Hepatocyte (in vitro differentiated cells): ENCODE results near the gene ABI1. TPM values are rescaled to one million over a fixed set of nuclear protein-coding genes. Genes with fewer than 3 reads are reported as not detected.

ENCODE experiments used
- DNase-seq: peaks from one replicate; pipeline ENCODE4 v3.0.0-alpha.2; 2016; ENCODE audit warnings: low spot score
- H2AFZ ChIP-seq: fragments of 200-600 bp; sonication (generic); 2 replicates; pipeline ENCODE4 v1.6.0; 2016; ENCODE audit warnings: antibody characterized with exemption, mild to moderate bottlenecking
- H3K27ac ChIP-seq: fragments of 200-600 bp; sonication (generic); 2 replicates; pipeline ENCODE4 v1.5.1; 2016; ENCODE audit warnings: mild to moderate bottlenecking
- H3K27me3 ChIP-seq: fragments of 200-600 bp; sonication (generic); 2 replicates; pipeline ENCODE4 v1.6.1; 2016
- H3K36me3 ChIP-seq: fragments of 200-600 bp; sonication (generic); replicated peaks from 2 replicates; pipeline ENCODE4 v1.5.1; 2016; ENCODE audit warnings: low read depth; ENCODE audit not compliant: insufficient read depth
- H3K4me1 ChIP-seq: fragments of 200-600 bp; sonication (generic); 2 replicates; pipeline ENCODE4 v1.5.1; 2016; ENCODE audit warnings: mild to moderate bottlenecking, moderate library complexity; ENCODE audit not compliant: insufficient read depth
- H3K4me2 ChIP-seq: fragments of 200-600 bp; sonication (generic); 2 replicates; pipeline ENCODE4 v1.6.0; 2016
- H3K4me3 ChIP-seq: fragments of 200-600 bp; sonication (generic); 2 replicates; pipeline ENCODE4 v1.5.1; 2016; ENCODE audit warnings: mild to moderate bottlenecking
- H3K79me2 ChIP-seq: fragments of 200-600 bp; sonication (generic); 2 replicates; pipeline ENCODE4 v1.6.0; 2017; ENCODE audit warnings: mild to moderate bottlenecking
- H3K9me2 ChIP-seq: fragments of 200-600 bp; sonication (generic); replicated peaks from 2 replicates; pipeline ENCODE4 v1.6.0; 2017; ENCODE audit warnings: mild to moderate bottlenecking; ENCODE audit not compliant: insufficient read depth
- H3K9me3 ChIP-seq: fragments of 200-600 bp; sonication (generic); 2 replicates; pipeline ENCODE4 v1.5.1; 2016; ENCODE audit warnings: low read depth, mild to moderate bottlenecking
- H4K20me1 ChIP-seq: fragments of 200-600 bp; sonication (generic); 2 replicates; pipeline ENCODE4 v1.6.0; 2016; ENCODE audit warnings: mild to moderate bottlenecking; ENCODE audit not compliant: insufficient read depth, poor library complexity, severe bottlenecking
- EZH2 ChIP-seq: fragments of 200-600 bp; sonication (generic); IDR thresholded peaks from 2 replicates; pipeline ENCODE4 v1.6.1; 2016; ENCODE audit warnings: antibody characterized with exemption, mild to moderate bottlenecking, borderline replicate concordance
- EZH2phosphoT487 ChIP-seq: fragments of 200-600 bp; sonication (generic); IDR thresholded peaks from one replicate; pipeline ENCODE4 v1.6.1; 2018; ENCODE audit warnings: antibody characterized with exemption, mild to moderate bottlenecking, low read depth, moderate library complexity; ENCODE audit not compliant: unreplicated experiment, severe bottlenecking
- WGBS: methylation state at CpG from one replicate; pipeline ENCODE4 v1.1.6; 2016; ENCODE audit warnings: low lambda C conversion rate; ENCODE audit errors: missing lambda C conversion rate; 5-methylcytosine and 5-hydroxymethylcytosine counted together
- polyA plus RNA-seq: library from polyadenylated mRNA; unstranded; fragments of >200 nt; fragmentation: Nextera tagmentation; extraction: Ambion mirVana; gene quantifications from 2 replicates; pipeline ENCODE4 v1.2.1, GENCODE V29; 2016
- small RNA-seq: library from RNA; depleted of rRNA; stranded (forward); fragments of <200 nt; gene quantifications from one replicate; pipeline ENCODE3, GENCODE V24; 2014
- total RNA-seq: library from RNA; depleted of rRNA; stranded (reverse); fragments of >200 nt; gene quantifications from 2 replicates; pipeline ENCODE4 v1.2.3, GENCODE V29; 2014
- TF ChIP-seq, protein P1 (sequence below): fragments of 200-600 bp; sonication (generic); IDR thresholded peaks from 2 replicates; pipeline ENCODE4 v1.5.1; 2016; ENCODE audit warnings: antibody characterized with exemption, mild to moderate bottlenecking; ENCODE audit not compliant: poor library complexity

The ABI1 gene
- total and polyA plus RNA-seq, 2 experiments from 2014 or later, result 30.5 to 46.1 TPM

DNA sequence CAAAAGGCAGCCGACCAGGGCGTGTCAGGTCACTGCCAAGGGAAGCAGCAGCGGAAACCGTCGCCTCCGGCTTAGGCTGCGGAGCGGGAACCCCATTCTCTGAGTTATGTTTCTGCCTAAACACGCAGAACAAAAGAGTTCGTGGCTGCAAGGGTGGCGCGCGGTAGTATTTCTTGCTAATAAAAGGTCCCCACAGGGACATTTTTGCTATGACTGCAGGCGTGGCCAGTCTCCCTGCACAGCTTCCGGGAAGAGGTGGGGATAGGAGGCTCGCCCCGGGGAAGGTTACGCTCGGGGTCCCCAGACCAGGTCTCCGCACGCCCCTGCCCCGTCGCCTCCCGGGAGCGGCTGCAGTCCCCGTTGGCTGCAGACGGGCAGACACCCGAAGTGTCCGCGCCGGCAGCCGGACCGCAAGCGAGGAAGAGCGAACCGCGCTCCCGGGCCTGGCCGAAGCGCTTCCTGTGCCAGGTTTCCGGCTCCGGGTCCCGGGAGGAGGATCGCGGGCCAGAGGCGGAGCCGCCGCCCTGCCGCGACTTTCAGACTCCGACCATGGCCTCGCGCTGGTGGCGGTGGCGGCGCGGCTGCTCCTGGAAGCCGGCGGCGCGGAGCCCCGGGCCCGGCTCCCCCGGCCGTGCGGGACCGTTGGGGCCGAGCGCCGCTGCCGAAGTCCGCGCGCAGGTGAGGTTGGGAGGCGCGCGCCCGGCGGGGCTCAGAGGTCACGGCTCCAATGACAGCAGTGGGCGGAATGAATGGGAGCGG lies 163.4 kb downstream of the ABI1 start, which contains the start of gene PDSS1:
PDSS1 (plus strand) TSS at position 539 of the 759 bp plus-strand sequence; CDS start at position 550, 11 bp downstream.
- Histone ChIP-seq H3K36me3 (no peaks in the 10 kb centered on the region), H3K27me3 (no peaks in the 10 kb centered on the region), H3K4me1 (peaks cover 13% of the 10 kb centered on the region), H3K9me3 (no peaks in the 10 kb centered on the region), H2AFZ (peak within 1 kb of the TSS; percentile 99), H4K20me1 (no peaks in the 10 kb centered on the region), H3K9me2 (no peaks in the 10 kb centered on the region), H3K4me3 (peak within 1 kb of the TSS; percentile 96), H3K79me2 (peaks cover 44% of the 10 kb centered on the region), H3K27ac (peak within 1 kb of the TSS; percentile 96), H3K4me2 (peak within 1 kb of the TSS; percentile 98)
- DNase-seq, result peak; percentile 81
- TF ChIP-seq, protein P1, sequence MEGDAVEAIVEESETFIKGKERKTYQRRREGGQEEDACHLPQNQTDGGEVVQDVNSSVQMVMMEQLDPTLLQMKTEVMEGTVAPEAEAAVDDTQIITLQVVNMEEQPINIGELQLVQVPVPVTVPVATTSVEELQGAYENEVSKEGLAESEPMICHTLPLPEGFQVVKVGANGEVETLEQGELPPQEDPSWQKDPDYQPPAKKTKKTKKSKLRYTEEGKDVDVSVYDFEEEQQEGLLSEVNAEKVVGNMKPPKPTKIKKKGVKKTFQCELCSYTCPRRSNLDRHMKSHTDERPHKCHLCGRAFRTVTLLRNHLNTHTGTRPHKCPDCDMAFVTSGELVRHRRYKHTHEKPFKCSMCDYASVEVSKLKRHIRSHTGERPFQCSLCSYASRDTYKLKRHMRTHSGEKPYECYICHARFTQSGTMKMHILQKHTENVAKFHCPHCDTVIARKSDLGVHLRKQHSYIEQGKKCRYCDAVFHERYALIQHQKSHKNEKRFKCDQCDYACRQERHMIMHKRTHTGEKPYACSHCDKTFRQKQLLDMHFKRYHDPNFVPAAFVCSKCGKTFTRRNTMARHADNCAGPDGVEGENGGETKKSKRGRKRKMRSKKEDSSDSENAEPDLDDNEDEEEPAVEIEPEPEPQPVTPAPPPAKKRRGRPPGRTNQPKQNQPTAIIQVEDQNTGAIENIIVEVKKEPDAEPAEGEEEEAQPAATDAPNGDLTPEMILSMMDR, result no peak
- no peak for TF ChIP-seq EZH2
- TF ChIP-seq EZH2phosphoT487, result no peak
- under 1% methylated on average over 76 of the region's 82 CpGs for WGBS

DNA sequence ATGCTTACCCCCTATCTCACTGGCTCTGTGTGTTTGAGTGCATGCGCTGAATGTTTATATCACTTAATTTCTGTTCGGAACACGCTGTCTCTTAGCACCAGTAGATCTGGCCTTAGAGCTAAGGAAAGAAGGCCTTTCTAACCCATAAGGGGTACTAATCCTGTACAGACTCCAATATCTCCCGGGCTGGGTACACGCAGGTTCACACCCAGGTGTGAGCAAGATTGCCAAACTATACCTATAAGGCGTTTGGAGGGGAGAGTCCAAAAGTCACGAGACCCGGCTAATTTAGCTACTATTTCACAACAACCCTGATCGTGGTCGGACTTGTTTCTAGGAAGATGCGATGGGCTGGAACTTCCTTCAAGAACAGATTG lies 164.0 kb downstream of the ABI1 start:
- peak overlapping the region; percentile 96 for H3K4me3 ChIP-seq
- H3K27ac ChIP-seq, result peak overlapping the region; percentile 96
- no peaks in the 10 kb centered on the region for H3K27me3 ChIP-seq
- peak overlapping the region; percentile 83 for H3K4me2 ChIP-seq
- TF ChIP-seq EZH2phosphoT487, result no peak
- TF ChIP-seq, protein P1, result no peak
- TF ChIP-seq EZH2, result no peak
- H3K9me2 ChIP-seq, result no peaks in the 10 kb centered on the region
- no peaks in the 10 kb centered on the region for H3K9me3 ChIP-seq
- H3K4me1 ChIP-seq, result peaks cover 13% of the 10 kb centered on the region
- H3K36me3 ChIP-seq, result no peaks in the 10 kb centered on the region
- peak overlapping the region; percentile 99 for H2AFZ ChIP-seq
- DNase-seq, result peak; percentile 79
- H3K79me2 ChIP-seq, result peaks cover 39% of the 10 kb centered on the region
- H4K20me1 ChIP-seq, result no peaks in the 10 kb centered on the region
- 28% methylated on average over 11 of the region's 11 CpGs for WGBS

Small RNAs within 50 kb of the gene (small RNA-seq; reads per million reads assigned to genes)
- gene RF00191 (not detected), gene RNU6-946P (not detected)

Other genes with a start within 250 kb of the ABI1 start
- gene PDSS1, start 163.3 kb downstream of the ABI1 start, total RNA-seq, result 7.6 and 13.5 TPM in 2 replicates
- gene PDSS1, start 163.3 kb downstream of the ABI1 start, polyA plus RNA-seq, result 6.1 and 9.7 TPM in 2 replicates
- 8.7 and 9.1 TPM in 2 replicates for gene ANKRD26, start 239.5 kb upstream of the ABI1 start, total RNA-seq
- 7.7 and 13.7 TPM in 2 replicates for gene ANKRD26, start 239.5 kb upstream of the ABI1 start, polyA plus RNA-seq